Measurements from ENCODE around the gene ASXL1.

DNA sequence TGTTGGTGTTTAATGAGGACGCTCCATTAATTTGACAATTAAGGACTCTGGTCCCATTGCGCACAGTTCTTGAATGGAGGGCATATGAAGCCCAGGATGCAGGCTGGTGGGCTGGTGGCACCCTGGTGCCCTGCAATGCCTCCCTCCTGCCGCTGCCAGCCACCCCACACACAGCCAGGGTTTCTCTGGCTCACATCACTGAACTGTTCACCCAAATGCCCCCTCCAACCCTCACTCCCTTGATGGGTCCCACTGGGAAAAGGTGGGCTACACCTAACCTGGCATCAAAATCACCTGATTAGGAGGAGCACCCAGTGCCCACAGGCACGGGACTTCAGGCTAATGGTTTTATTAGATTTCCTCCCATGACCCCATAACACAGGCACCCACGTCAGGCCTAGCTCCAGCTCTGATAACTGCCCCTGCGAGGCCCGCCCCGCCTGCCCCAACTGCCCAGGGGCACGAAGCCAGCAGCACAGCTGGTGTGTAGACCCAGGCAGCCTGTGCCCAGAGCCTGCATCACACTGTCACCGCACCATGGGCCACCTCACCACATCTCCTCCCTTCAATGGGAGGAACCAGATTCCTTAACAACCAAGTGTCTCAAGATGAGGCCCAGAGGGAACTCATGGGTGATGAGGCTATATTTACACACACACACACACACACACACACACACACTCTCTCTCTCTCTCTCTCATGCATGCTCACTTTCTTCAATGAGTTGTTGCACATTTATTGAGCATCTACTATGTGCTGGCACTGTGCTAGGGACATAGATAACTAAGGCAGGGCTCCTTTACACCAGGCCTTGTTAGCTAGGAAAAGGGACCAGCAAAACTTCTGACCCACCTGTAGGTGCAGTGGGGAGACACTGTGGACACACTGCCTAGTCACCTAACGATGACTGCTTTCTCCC, 119.7 kb downstream of the ASXL1 start:
- TF ChIP-seq, protein P1, sequence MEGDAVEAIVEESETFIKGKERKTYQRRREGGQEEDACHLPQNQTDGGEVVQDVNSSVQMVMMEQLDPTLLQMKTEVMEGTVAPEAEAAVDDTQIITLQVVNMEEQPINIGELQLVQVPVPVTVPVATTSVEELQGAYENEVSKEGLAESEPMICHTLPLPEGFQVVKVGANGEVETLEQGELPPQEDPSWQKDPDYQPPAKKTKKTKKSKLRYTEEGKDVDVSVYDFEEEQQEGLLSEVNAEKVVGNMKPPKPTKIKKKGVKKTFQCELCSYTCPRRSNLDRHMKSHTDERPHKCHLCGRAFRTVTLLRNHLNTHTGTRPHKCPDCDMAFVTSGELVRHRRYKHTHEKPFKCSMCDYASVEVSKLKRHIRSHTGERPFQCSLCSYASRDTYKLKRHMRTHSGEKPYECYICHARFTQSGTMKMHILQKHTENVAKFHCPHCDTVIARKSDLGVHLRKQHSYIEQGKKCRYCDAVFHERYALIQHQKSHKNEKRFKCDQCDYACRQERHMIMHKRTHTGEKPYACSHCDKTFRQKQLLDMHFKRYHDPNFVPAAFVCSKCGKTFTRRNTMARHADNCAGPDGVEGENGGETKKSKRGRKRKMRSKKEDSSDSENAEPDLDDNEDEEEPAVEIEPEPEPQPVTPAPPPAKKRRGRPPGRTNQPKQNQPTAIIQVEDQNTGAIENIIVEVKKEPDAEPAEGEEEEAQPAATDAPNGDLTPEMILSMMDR (IDR thresholded peaks at IDR 0.05) = no peak
- no peak for TF ChIP-seq POLR2A (IDR thresholded peaks at IDR 0.05)
- TF ChIP-seq EP300 (IDR thresholded peaks at IDR 0.05) = no peak

Measured in ovary (tissue), 3 donors.